NT2/D1 (cell line): ENCODE data around the gene ZBTB40.

Experiments
- SUZ12 ChIP-seq: IDR thresholded peaks from 2 replicates; pipeline ENCODE4 v1.6.1; 2011; ENCODE audit not compliant: insufficient read length, insufficient read depth; ENCODE audit errors: extremely low read depth
- YY1 ChIP-seq: IDR thresholded peaks from 2 replicates; pipeline ENCODE4 v1.6.1; 2011; ENCODE audit not compliant: insufficient read length, insufficient read depth
- ZNF274 ChIP-seq: IDR thresholded peaks from 2 replicates; pipeline ENCODE4 v1.6.1; 2011; ENCODE audit warnings: mild to moderate bottlenecking, low read depth, low read length

- TF ChIP-seq YY1, result no peak
- no peak for TF ChIP-seq ZNF274
- TF ChIP-seq SUZ12, result no peak
These were observed 52.2 kb downstream of the ZBTB40 start for GRCh38 chr1:22503721-22504410.
